SK-MEL-5 (cell line): ENCODE results near the gene ACSL4. TPM values are rescaled to one million over a fixed set of nuclear protein-coding genes. Genes with fewer than 3 reads are reported as not detected.

Experiments used
- small RNA-seq, 2 experiments: library from RNA; depleted of rRNA; stranded (forward); fragments of <200 nt; gene quantifications; one replicate each; pipeline ENCODE3, GENCODE V24; 2014
- total RNA-seq: library from RNA; depleted of rRNA; stranded (reverse); fragments of >200 nt; shearing (Covaris generic); gene quantifications from 2 replicates; pipeline ENCODE4 v1.2.3, GENCODE V29; 2014; rRNA removed

ACSL4 gene
- total RNA-seq, 1 experiment from 2014 or later: 82.0 TPM

Small RNA genes within 50 kb of the gene (small RNA-seq; reads per million reads assigned to genes)
- gene AL118496.2 (0 reads per million in 2 experiments), gene RF00019 (0 reads per million in 2 experiments)

Other genes with a start within 250 kb of the ACSL4 start
- 22.8 and 23.2 TPM in 2 replicates for gene NXT2, start 196.4 kb downstream of the ACSL4 start, total RNA-seq
- gene KCNE5, start 108.1 kb downstream of the ACSL4 start, total RNA-seq: 0.08 and 0.29 TPM in 2 replicates